ENCODE data around the gene LYPD3.
"Not testable (repeated sequence)": the region's sequence is repeated elsewhere in the genome, so short reads cannot be mapped to it uniquely, and the experiment has no call there.

- TF ChIP-seq CTCF (conservative IDR thresholded peaks at IDR 0.05 in 1 of 2, IDR thresholded peaks at IDR 0.05 in 1 of 2; ENCODE audit: low read depth in 1 of 2, low read length in 2 of 2); EZH2 (IDR thresholded peaks at IDR 0.05; ENCODE audit: low read length, missing control alignments): not testable (repeated sequence)
Observed at GRCh38 chr19:43444091-43444490, 21.3 kb downstream of the LYPD3 start.

Measured in fibroblast of lung (primary cell).